Measurements from ENCODE around the gene OSBP2.

The OSBP2 gene

GRCh38 chr22:30809086-30809485 is 114.4 kb downstream of the OSBP2 start:
- no peak for DNase-seq
- no peak for ATAC-seq

GRCh38 chr22:30810105-30810504 is 115.4 kb downstream of the OSBP2 start:
- ATAC-seq (peak; percentile 66), DNase-seq (no peak)

GRCh38 chr22:30813936-30814335 is 119.3 kb downstream of the OSBP2 start:
- DNase-seq (no peak), ATAC-seq (no peak)

- DNase-seq (no peak), ATAC-seq (no peak)
Measured at GRCh38 chr22:30816413-30816812, 121.7 kb downstream of the OSBP2 start.

- DNase-seq, result no peak
Measured at GRCh38 chr22:30821381-30821780, 126.7 kb downstream of the OSBP2 start.

GRCh38 chr22:30821863-30822215 is 127.2 kb downstream of the OSBP2 start:
- ATAC-seq (no peak), DNase-seq (no peak)

More at GRCh38 chr22:30821381-30821780, 126.7 kb downstream of the OSBP2 start:
- no peak for ATAC-seq

- ATAC-seq, result no peak
- peak; percentile 17 for DNase-seq
Measured at GRCh38 chr22:30822216-30823014, 127.7 kb downstream of the OSBP2 start.

- DNase-seq, result no peak
- no peak for ATAC-seq
Measured at GRCh38 chr22:30823015-30823370, 128.3 kb downstream of the OSBP2 start.

- no peak for DNase-seq
- ATAC-seq, result no peak
Measured at GRCh38 chr22:30824096-30824495, 129.4 kb downstream of the OSBP2 start.

GRCh38 chr22:30824711-30825110 is 130.0 kb downstream of the OSBP2 start:
- no peak for ATAC-seq
- DNase-seq, result no peak

GRCh38 chr22:30825711-30826505 is 131.2 kb downstream of the OSBP2 start:
- no peak for DNase-seq
- no peak for ATAC-seq

GRCh38 chr22:30826670-30827355 is 132.1 kb downstream of the OSBP2 start:
- DNase-seq (peak; percentile 30), ATAC-seq (peak; percentile 83)

GRCh38 chr22:30827646-30828045 is 133.0 kb downstream of the OSBP2 start:
- DNase-seq, result no peak
- ATAC-seq, result no peak

- ATAC-seq (no peak), DNase-seq (no peak)
Measured at GRCh38 chr22:30828187-30829155, 133.8 kb downstream of the OSBP2 start.

- DNase-seq (no peak), ATAC-seq (no peak)
Measured at GRCh38 chr22:30829901-30830550, 135.4 kb downstream of the OSBP2 start.

- ATAC-seq (no peak), DNase-seq (no peak)
Measured at GRCh38 chr22:30830907-30831306, 136.2 kb downstream of the OSBP2 start.

GRCh38 chr22:30832407-30832987 is 137.8 kb downstream of the OSBP2 start:
- DNase-seq (no peak), ATAC-seq (no peak)

- no peak for ATAC-seq
- no peak for DNase-seq
Measured at GRCh38 chr22:30833322-30833721, 138.6 kb downstream of the OSBP2 start.

GRCh38 chr22:30837531-30837930 is 142.9 kb downstream of the OSBP2 start:
- ATAC-seq (no peak), DNase-seq (no peak)

- DNase-seq (no peak), ATAC-seq (no peak)
Measured at GRCh38 chr22:30838111-30838510, 143.4 kb downstream of the OSBP2 start.

- no peak for ATAC-seq
- DNase-seq, result no peak
Measured at GRCh38 chr22:30841273-30841672, 146.6 kb downstream of the OSBP2 start.
